ENCODE measurements around the gene EHMT1. TPM values are rescaled to one million over a fixed set of nuclear protein-coding genes. Genes with fewer than 3 reads are reported as not detected.

Gene EHMT1
- total RNA-seq, 1 donor from 2014 or later, result 45.3 TPM

- no peak for TF ChIP-seq CTCF (IDR thresholded peaks at IDR 0.05; ENCODE audit: insufficient read depth, low read length, severe bottlenecking)
Observed at GRCh38 chr9:137739371-137740309, 120.8 kb downstream of the EHMT1 start.

GRCh38 chr9:137740312-137740711 is 121.5 kb downstream of the EHMT1 start:
- no peak for TF ChIP-seq CTCF (IDR thresholded peaks at IDR 0.05; ENCODE audit: insufficient read depth, low read length, severe bottlenecking)
- H3K4me3 ChIP-seq (ENCODE audit: low read depth, low read length), result no peak overlapping the region
- peaks cover 10% of the 10 kb centered on the region for H3K36me3 ChIP-seq (ENCODE audit: control insufficient read depth, insufficient read depth, low read length)
- no peaks in the 10 kb centered on the region for H3K27me3 ChIP-seq (ENCODE audit: control insufficient read depth, insufficient read depth, low read length)
- FAIRE-seq, result no peak
- no peak for DNase-seq (ENCODE audit: low read depth)

More at GRCh38 chr9:137739371-137740309, 120.8 kb downstream of the EHMT1 start:
- no peak for FAIRE-seq
- H3K36me3 ChIP-seq (ENCODE audit: control insufficient read depth, insufficient read depth, low read length), result peaks cover 10% of the 10 kb centered on the region
- H3K4me3 ChIP-seq (ENCODE audit: low read depth, low read length), result no peak overlapping the region
- H3K27me3 ChIP-seq (ENCODE audit: control insufficient read depth, insufficient read depth, low read length), result no peaks in the 10 kb centered on the region
- no peak for DNase-seq (ENCODE audit: low read depth)

- FAIRE-seq (no peak), DNase-seq (ENCODE audit: low read depth) (no peak)
- Histone ChIP-seq H3K4me3 (ENCODE audit: low read depth, low read length) (no peak overlapping the region), H3K36me3 (ENCODE audit: control insufficient read depth, insufficient read depth, low read length) (peaks cover 14% of the 10 kb centered on the region), H3K27me3 (ENCODE audit: control insufficient read depth, insufficient read depth, low read length) (no peaks in the 10 kb centered on the region)
- no peak for TF ChIP-seq CTCF (IDR thresholded peaks at IDR 0.05; ENCODE audit: insufficient read depth, low read length, severe bottlenecking)
Observed at GRCh38 chr9:137741330-137741729, 122.5 kb downstream of the EHMT1 start.

GRCh38 chr9:137742698-137743097 is 123.9 kb downstream of the EHMT1 start:
- TF ChIP-seq CTCF (IDR thresholded peaks at IDR 0.05; ENCODE audit: insufficient read depth, low read length, severe bottlenecking), result no peak
- H3K4me3 ChIP-seq (ENCODE audit: low read depth, low read length), result no peak overlapping the region
- H3K27me3 ChIP-seq (ENCODE audit: control insufficient read depth, insufficient read depth, low read length), result no peaks in the 10 kb centered on the region
- DNase-seq (ENCODE audit: low read depth) (no peak), FAIRE-seq (no peak)
- peaks cover 16% of the 10 kb centered on the region for H3K36me3 ChIP-seq (ENCODE audit: control insufficient read depth, insufficient read depth, low read length)

- H3K36me3 ChIP-seq (ENCODE audit: control insufficient read depth, insufficient read depth, low read length), result peaks cover 18% of the 10 kb centered on the region
- no peak for DNase-seq (ENCODE audit: low read depth)
- no peak overlapping the region for H3K4me3 ChIP-seq (ENCODE audit: low read depth, low read length)
- TF ChIP-seq CTCF (IDR thresholded peaks at IDR 0.05; ENCODE audit: insufficient read depth, low read length, severe bottlenecking), result no peak
- FAIRE-seq, result no peak
- no peaks in the 10 kb centered on the region for H3K27me3 ChIP-seq (ENCODE audit: control insufficient read depth, insufficient read depth, low read length)
Observed at GRCh38 chr9:137743695-137744094, 124.9 kb downstream of the EHMT1 start.

Measured in bronchial epithelial cell (primary cell).